ENCODE measurements around the gene DEGS2. TPM values are rescaled to one million over a fixed set of nuclear protein-coding genes. Genes with fewer than 3 reads are reported as not detected.
A peak's percentile ranks its signal among the peaks of the same experiment; 100 is the strongest.

Gene DEGS2
- total and polyA plus RNA-seq, 2 of the 13 experiments (the other 11 are each of a cell fraction or from before 2014, with no cell fraction given), result 0.09 TPM

DNA sequence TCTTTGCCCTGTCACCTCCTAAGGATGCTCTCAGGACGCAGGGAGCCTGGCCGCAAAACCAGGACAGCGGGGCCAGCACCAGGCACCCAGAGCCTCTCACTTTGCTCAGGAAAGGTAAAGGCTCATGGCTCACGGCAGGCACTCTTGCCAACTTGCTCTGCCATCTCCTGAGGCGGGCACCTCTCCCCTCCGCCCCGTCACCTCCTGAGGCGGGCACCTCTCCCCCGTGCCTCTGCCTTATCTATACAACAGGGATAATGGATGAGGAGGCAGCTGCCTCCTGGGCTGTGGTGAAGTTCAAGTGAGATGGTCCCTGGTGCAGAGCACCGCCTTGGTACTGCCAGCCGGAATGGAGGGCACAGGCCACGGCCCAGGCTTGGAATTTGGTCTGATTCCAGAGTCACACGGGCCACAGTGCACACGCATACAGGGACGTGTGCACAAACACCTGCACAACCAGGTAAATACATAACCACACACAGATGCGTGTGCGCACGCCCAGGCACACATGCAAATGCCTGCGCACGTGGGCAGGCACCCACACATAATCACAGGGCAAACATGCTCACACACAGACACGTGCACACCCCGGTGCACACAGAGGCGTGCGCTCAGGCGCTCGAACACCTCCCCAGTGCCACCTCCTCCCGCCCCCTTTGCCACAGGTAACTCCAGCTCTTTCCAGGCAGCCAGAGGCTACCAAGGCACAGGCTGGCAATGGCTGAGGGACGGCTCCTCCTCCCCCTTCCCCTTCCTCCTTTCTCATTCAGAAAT lies 11.6 kb downstream of the DEGS2 start:
- H3K27me3 ChIP-seq (ENCODE audit: control insufficient read depth in 1 of 2, insufficient read depth in 2 of 2, low read length in 2 of 2), result peaks cover 0 to 1% of the 10 kb centered on the region in 2 experiments; a peak in 1 of 5 replicates
- no peak overlapping the region for H3K4me2 ChIP-seq (ENCODE audit: low read depth, low read length)
- no peak for ATAC-seq
- H4K20me1 ChIP-seq (ENCODE audit: insufficient read depth, low read length), result no peaks in the 10 kb centered on the region
- peak; percentile 40; the same call in 1 of the 2 replicates for TF ChIP-seq HNRNPL (IDR thresholded peaks at IDR 0.05; ENCODE audit: low read depth, low read length)
- TF ChIP-seq, protein P1, sequence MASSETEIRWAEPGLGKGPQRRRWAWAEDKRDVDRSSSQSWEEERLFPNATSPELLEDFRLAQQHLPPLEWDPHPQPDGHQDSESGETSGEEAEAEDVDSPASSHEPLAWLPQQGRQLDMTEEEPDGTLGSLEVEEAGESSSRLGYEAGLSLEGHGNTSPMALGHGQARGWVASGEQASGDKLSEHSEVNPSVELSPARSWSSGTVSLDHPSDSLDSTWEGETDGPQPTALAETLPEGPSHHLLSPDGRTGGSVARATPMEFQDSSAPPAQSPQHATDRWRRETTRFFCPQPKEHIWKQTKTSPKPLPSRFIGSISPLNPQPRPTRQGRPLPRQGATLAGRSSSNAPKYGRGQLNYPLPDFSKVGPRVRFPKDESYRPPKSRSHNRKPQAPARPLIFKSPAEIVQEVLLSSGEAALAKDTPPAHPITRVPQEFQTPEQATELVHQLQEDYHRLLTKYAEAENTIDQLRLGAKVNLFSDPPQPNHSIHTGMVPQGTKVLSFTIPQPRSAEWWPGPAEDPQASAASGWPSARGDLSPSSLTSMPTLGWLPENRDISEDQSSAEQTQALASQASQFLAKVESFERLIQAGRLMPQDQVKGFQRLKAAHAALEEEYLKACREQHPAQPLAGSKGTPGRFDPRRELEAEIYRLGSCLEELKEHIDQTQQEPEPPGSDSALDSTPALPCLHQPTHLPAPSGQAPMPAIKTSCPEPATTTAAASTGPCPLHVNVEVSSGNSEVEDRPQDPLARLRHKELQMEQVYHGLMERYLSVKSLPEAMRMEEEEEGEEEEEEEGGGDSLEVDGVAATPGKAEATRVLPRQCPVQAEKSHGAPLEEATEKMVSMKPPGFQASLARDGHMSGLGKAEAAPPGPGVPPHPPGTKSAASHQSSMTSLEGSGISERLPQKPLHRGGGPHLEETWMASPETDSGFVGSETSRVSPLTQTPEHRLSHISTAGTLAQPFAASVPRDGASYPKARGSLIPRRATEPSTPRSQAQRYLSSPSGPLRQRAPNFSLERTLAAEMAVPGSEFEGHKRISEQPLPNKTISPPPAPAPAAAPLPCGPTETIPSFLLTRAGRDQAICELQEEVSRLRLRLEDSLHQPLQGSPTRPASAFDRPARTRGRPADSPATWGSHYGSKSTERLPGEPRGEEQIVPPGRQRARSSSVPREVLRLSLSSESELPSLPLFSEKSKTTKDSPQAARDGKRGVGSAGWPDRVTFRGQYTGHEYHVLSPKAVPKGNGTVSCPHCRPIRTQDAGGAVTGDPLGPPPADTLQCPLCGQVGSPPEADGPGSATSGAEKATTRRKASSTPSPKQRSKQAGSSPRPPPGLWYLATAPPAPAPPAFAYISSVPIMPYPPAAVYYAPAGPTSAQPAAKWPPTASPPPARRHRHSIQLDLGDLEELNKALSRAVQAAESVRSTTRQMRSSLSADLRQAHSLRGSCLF (CRISPR knock-in tag; IDR thresholded peaks at IDR 0.05; ENCODE audit: borderline replicate concordance), result no peak
- BruUV-seq (replicated peaks), result no TSS peak
- no peaks in the 10 kb centered on the region for H3K79me2 ChIP-seq (ENCODE audit: insufficient read depth, low read length)
- H3K9me3 ChIP-seq (ENCODE audit: low read length), result no peaks in the 10 kb centered on the region
- no peak overlapping the region for H2AFZ ChIP-seq (ENCODE audit: low read length)
- H3K9ac ChIP-seq (ENCODE audit: insufficient read depth, low read depth, low read length), result no peak overlapping the region
- intact Hi-C loops (cut with micrococcal nuclease; ENCODE audit: unreplicated experiment) (no loop called here), in situ Hi-C loops (cut with HindIII; ENCODE audit: extremely low pct_ligation_motif_present, low pct_unique_long_range_greater_than_20kb) (no loop called here)
- CTCF ChIA-PET (ENCODE audit: low intra/inter-chr PET ratio, low total read pairs), result no interaction called here
- H3K4me3 ChIP-seq (replicated peaks in 1 of 3; ENCODE audit: insufficient read depth in 1 of 3, low read depth in 2 of 3, low read length in 3 of 3), result no peak overlapping the region
- FAIRE-seq, result no peak
- H3K4me1 ChIP-seq (ENCODE audit: insufficient read depth, low read length), result peaks cover 50% of the 10 kb centered on the region
- POLR2A ChIA-PET, result no interaction called here
- H3K27ac ChIP-seq (ENCODE audit: extremely low read length, insufficient read depth, low read length), result no peak overlapping the region
- DNase-seq (ENCODE audit: low spot score), result no peak
- 85% methylated on average over 23 of the region's 28 CpGs for WGBS (ENCODE audit: low lambda C conversion rate)
- no peaks in the 10 kb centered on the region for H3K36me3 ChIP-seq (replicated peaks in 1 of 2; ENCODE audit: control insufficient read depth in 1 of 2, insufficient read depth in 2 of 2, low read length in 2 of 2)

All from HepG2 (cell line).